NCI-H1105 treated with DMSO at 0.1 percent for 48 hours (cell line): ENCODE results near the gene NOTCH2.

Source experiments
- DNase-seq: peaks from one replicate; lab custom pipeline; 2025; lab: John Stamatoyannopoulos, UW

Gene NOTCH2

GRCh38 chr1:119906927-119907652, 162.4 kb downstream of the NOTCH2 start:
- no peak for DNase-seq

DNA sequence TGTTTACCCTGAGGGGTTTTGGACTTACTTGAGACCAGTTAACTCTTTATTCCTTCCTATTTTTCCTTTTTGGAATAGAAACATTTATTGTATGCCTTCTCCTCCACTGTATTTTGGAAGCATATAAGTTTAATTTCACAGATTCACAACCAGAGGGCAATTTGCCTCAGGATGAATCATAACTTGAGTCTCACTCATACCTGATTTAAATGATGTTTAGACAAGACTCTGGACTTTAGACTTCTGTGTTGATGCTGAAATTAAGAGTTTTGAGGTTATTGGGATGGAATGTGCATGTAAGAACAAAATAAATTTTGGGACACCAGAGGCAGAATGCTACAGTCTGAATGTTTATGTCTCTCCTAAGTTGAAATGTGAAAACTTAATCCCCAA, 166.0 kb downstream of the NOTCH2 start:
- DNase-seq = no peak

GRCh38 chr1:119902775-119903442, 166.6 kb downstream of the NOTCH2 start:
- no peak for DNase-seq

DNA sequence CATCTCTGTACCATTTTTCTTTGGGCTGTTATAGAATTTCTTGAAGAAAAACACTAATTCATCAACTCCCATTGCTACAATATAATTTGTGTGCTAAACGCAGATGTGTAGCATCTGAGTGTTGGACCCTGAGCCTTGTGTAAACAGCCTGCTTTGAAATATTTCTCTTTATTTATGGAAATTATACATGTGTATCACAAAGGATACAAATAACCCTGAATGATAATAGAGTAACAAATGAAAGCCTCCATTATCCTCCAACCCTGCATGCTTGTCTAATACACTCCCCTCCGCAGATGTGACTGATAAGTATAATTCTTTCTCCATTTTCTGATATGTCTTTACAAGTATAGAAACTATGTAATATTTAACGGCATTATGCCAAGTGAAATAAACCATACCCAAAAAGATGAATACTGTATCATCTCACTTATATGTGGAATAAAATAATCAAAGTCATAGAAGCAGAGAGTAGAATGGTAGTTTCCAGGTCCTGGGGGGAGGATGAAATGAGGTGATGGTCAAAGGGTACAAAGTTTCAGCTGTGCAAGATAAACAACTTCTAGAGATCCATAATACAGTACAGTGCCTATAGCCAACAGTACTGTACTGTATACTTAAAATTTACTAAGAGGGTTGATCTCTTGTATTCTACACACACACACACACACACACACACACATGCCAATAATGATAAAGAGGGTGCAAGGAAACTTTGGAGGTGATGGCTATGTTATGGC, 170.3 kb downstream of the NOTCH2 start:
- DNase-seq = no peak

GRCh38 chr1:119898530-119898929, 170.9 kb downstream of the NOTCH2 start:
- no peak for DNase-seq

- no peak for DNase-seq
Measured at GRCh38 chr1:119896303-119896702, 173.2 kb downstream of the NOTCH2 start, which contains the start of gene ADAM30. Gene ADAM30 (minus strand): TSS chr1:119896515. CDS start chr1:119896336, 179 bp downstream.

DNA sequence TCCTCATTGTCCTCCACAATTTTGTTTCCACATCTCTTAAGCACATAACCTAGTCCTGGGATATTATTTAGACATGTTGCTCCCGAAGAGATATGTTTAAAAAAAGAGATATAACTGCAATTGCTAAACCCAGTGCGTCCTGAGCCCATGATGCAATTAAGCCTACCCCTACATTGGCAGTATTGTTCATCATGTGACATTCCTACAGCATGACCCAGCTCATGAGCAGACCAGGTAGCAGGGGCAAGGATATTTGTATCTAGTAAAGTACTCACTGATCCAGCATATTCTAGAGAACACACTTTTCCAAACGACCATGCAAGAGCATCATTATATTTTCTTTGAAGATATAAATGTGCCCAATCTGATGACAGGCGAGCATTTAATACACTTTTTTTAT, 174.4 kb downstream of the NOTCH2 start:
- DNase-seq = no peak

- no peak for DNase-seq
Measured at GRCh38 chr1:119893827-119894700, 175.4 kb downstream of the NOTCH2 start.

- no peak for DNase-seq
Measured at GRCh38 chr1:119893238-119893791, 176.1 kb downstream of the NOTCH2 start.

DNA sequence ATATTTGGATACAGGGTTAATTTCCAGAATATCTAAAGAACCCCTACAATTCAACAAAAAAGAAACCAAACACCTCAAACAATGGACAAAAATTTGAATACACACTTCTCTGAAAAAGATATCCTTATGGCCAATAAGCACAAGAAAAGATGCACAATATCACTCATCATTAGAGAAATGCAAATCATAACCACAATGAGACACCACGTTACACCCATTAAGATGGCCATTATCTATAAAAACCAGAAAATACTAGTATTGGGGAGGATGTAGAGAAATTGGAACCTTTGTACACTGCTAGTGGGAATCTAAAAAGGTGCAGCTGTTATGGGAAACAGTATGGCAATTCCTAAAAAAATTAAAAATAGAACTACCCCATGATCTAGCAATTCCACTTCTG, 178.1 kb downstream of the NOTCH2 start:
- DNase-seq = no peak

DNA sequence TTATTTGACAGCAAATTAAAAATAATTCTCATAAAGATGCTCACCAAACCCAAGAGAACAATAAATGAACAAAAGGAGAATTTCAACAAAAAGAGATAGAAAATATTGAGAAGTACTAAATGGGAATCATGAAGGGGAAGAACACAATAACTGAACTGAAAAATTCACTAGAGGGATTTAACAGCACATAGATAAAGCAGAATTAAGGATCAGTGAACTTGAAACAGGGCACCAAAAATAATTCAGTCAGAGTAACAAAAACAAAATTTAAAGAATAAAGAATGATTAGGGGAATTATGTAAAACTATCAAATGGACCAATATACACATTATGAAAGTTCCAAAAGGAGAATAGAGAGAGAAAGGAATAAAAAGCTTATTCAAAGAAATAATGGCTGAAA, 181.0 kb downstream of the NOTCH2 start:
- DNase-seq = no peak

- DNase-seq = no peak
Measured at GRCh38 chr1:119887427-119887826, 182.0 kb downstream of the NOTCH2 start.

- peak; percentile 39 for DNase-seq
Measured at GRCh38 chr1:119885903-119886783, 183.3 kb downstream of the NOTCH2 start.

DNA sequence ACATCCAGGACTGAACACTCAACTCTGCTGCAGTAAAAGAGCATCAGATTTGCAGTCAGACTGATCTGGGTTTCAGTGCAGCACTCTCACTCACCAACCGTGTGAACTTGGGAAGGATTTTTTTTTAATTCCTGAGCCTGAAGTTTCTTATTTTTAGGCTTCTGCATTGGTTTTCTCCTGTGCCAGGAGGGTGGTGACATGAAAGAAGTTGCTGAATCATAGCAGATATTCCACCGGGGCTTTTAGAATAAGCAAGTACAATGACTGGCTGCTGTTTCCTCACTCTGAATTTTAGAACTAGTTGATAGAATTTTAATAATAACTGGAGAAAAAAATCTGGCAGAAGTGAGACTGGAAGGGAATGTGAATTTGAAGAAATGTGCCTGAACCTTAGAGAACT, 184.8 kb downstream of the NOTCH2 start:
- no peak for DNase-seq

DNA sequence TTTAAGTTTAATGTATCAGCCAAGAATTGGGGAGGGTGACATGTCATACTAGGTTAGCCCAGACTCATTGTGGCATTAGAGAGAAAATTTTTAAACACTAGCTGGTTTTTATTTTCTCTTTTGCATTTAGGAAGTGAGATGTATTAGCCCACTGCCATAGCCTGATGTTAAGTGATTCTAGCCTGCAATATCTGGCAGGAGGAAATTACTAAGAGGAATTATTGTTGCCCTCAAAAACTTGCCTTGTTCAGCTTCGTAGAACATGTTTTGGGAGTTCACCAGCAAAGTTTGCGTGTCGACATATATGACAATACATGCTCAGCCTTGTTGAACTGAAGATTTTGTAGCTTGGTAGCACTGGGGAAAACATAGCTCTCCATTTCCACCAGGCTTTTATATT, 185.6 kb downstream of the NOTCH2 start:
- DNase-seq = no peak

GRCh38 chr1:119882132-119883049, 187.1 kb downstream of the NOTCH2 start:
- DNase-seq = no peak

- DNase-seq = no peak
Measured at GRCh38 chr1:119879510-119880434, 189.7 kb downstream of the NOTCH2 start.

DNA sequence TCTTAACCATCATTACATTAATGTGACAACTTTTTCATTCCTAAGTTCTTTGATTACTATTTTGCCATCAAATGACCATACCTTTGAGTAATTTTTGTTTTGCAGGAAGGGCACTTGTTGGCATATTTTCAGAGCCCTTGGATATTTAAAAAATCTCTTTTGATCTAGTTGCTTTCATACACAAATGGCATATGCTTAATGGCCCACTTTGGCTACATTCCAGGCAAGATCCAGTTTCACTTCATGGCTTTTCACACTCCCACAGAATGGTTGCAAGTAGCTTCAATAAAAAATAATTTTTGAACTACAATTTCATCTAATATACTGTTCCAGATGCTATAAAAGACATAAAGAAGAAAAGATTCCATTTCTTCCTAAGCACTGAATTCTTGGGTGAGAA, 191.3 kb downstream of the NOTCH2 start:
- DNase-seq = peak; percentile 78
